IMR-90 (cell line): ENCODE data around the gene IQSEC1. TPM values are rescaled to one million over a fixed set of nuclear protein-coding genes. Genes with fewer than 3 reads are reported as not detected.

Experiments used
- ATAC-seq: fragments of 200-7000 bp; cut with Tn5 transposase; 2 replicates; pipeline ENCODE4 v1.9.1; 2020; ENCODE audit warnings: low read depth, mild to moderate bottlenecking, moderate library complexity
- BruUV-seq: library from RNA; stranded (reverse); fragments of 400-500 nt; replicated peaks from 2 replicates; lab custom pipeline; 2021; lab: Mats Ljungman, UMichigan
- CTCF ChIA-PET: fragments of 300-600 bp; formaldehyde crosslinking; extraction: SDS; loops from one replicate; lab custom pipeline; 2021; ENCODE audit warnings: antibody characterized with exemption; lab: Yijun Ruan, JAX
- POLR2A ChIA-PET: fragments of 300-600 bp; sonication (Branson Sonifier 250); formaldehyde crosslinking; loops from one replicate; lab custom pipeline; 2022; ENCODE audit warnings: antibody characterized with exemption; ENCODE audit not compliant: unreplicated experiment; lab: Charles Lee
- DNase-seq: peaks from one replicate; pipeline ENCODE4 v3.0.0; 2013
- H2AFZ ChIP-seq: replicated peaks from 2 replicates; pipeline ENCODE3; 2013; ENCODE audit warnings: low read length, mild to moderate bottlenecking; ENCODE audit not compliant: poor library complexity
- H2AK5ac ChIP-seq: 2 replicates; pipeline ENCODE4 v1.6.1; 2013; ENCODE audit warnings: low read depth, low read length, inconsistent platforms
- H2AK9ac ChIP-seq: replicated peaks from 2 replicates; pipeline ENCODE3; 2013; ENCODE audit warnings: mild to moderate bottlenecking, low read depth, low read length, moderate library complexity; ENCODE audit not compliant: poor library complexity
- H2BK120ac ChIP-seq: 2 replicates; pipeline ENCODE4 v1.6.1; 2013; ENCODE audit warnings: low read depth, low read length, inconsistent platforms
- H2BK15ac ChIP-seq: 3 replicates; pipeline ENCODE4 v1.6.1; 2013; ENCODE audit warnings: low read depth, low read length, inconsistent platforms
- H2BK20ac ChIP-seq: 2 replicates; pipeline ENCODE4 v1.6.1; 2013; ENCODE audit warnings: low read depth, mild to moderate bottlenecking, inconsistent platforms, low read length, moderate library complexity
- H2BK5ac ChIP-seq: 2 replicates; pipeline ENCODE4 v1.6.1; 2013; ENCODE audit warnings: mild to moderate bottlenecking, low read depth, low read length, inconsistent platforms; ENCODE audit not compliant: poor library complexity, severe bottlenecking
- H3K14ac ChIP-seq: replicated peaks from 2 replicates; pipeline ENCODE4 v1.6.1; 2013; ENCODE audit warnings: low read depth, low read length, inconsistent platforms
- H3K18ac ChIP-seq: 2 replicates; pipeline ENCODE4 v1.6.1; 2013; ENCODE audit warnings: low read depth, low read length, control low read depth
- H3K23ac ChIP-seq: 2 replicates; pipeline ENCODE4 v1.6.1; 2013; ENCODE audit warnings: low read depth, low read length, inconsistent platforms
- H3K27ac ChIP-seq: 2 replicates; pipeline ENCODE4 v1.5.1; 2013; ENCODE audit warnings: mild to moderate bottlenecking, control low read depth, low read length; ENCODE audit not compliant: insufficient read depth
- H3K27me3 ChIP-seq: 2 replicates; pipeline ENCODE4 v1.6.1; 2013; ENCODE audit warnings: low read length; ENCODE audit not compliant: control insufficient read depth, insufficient read depth
- H3K36me3 ChIP-seq: 2 replicates; pipeline ENCODE4 v1.6.1; 2013; ENCODE audit warnings: low read length, mixed read lengths; ENCODE audit not compliant: control insufficient read depth, insufficient read depth
- H3K4ac ChIP-seq: 2 replicates; pipeline ENCODE4 v1.6.1; 2013; ENCODE audit warnings: low read depth, low read length, inconsistent platforms
- H3K4me1 ChIP-seq: 2 replicates; pipeline ENCODE4 v1.6.1; 2013; ENCODE audit warnings: low read length, mixed read lengths; ENCODE audit not compliant: control insufficient read depth, insufficient read depth
- H3K4me2 ChIP-seq: 2 replicates; pipeline ENCODE4 v1.6.1; 2013; ENCODE audit warnings: low read depth, mild to moderate bottlenecking, control low read depth, low read length, moderate library complexity
- H3K4me3 ChIP-seq: 2 replicates; pipeline ENCODE4 v1.5.1; 2013; ENCODE audit warnings: low read depth, mild to moderate bottlenecking, control low read depth, low read length, moderate library complexity; ENCODE audit not compliant: insufficient read depth
- H3K56ac ChIP-seq: 2 replicates; pipeline ENCODE4 v1.6.1; 2013; ENCODE audit warnings: low read length, inconsistent platforms; ENCODE audit not compliant: insufficient read depth; ENCODE audit errors: extremely low read depth
- H3K79me1 ChIP-seq, 2 experiments: 2 replicates each; pipeline ENCODE4 v1.6.1; 2013; ENCODE audit warnings: low read length in 2 of 2, inconsistent platforms in 1 of 2, low read depth in 1 of 2
- H3K9ac ChIP-seq: 2 replicates; pipeline ENCODE4 v1.6.1; 2013; ENCODE audit warnings: low read depth, low read length, control low read depth
- H3K9me1 ChIP-seq: 2 replicates; pipeline ENCODE4 v1.6.1; 2013; ENCODE audit warnings: low read length, inconsistent platforms; ENCODE audit not compliant: insufficient read depth
- H3K9me3 ChIP-seq: 2 replicates; pipeline ENCODE4 v1.6.1; 2013; ENCODE audit warnings: low read length; ENCODE audit not compliant: control insufficient read depth, insufficient read depth
- H4K20me1 ChIP-seq: 2 replicates; pipeline ENCODE4 v1.6.1; 2013; ENCODE audit warnings: low read length, inconsistent platforms; ENCODE audit not compliant: insufficient read depth
- H4K5ac ChIP-seq: 2 replicates; pipeline ENCODE4 v1.6.1; 2013; ENCODE audit warnings: mild to moderate bottlenecking, low read depth, low read length, control low read depth
- H4K8ac ChIP-seq, 2 experiments: 2 replicates each; pipeline ENCODE4 v1.6.1; 2013; ENCODE audit warnings: low read depth in 2 of 2, low read length in 2 of 2, control low read depth in 1 of 2, inconsistent platforms in 1 of 2
- H4K91ac ChIP-seq: 2 replicates; pipeline ENCODE4 v1.6.1; 2013; ENCODE audit warnings: low read depth, low read length, inconsistent platforms; ENCODE audit not compliant: insufficient read depth
- BHLHE40 ChIP-seq: fragments of 150-350 bp; IDR thresholded peaks from 2 replicates; pipeline ENCODE4 v1.6.1; 2016; ENCODE audit warnings: mild to moderate bottlenecking, low read depth, low read length
- CEBPB ChIP-seq: IDR thresholded peaks from 2 replicates; pipeline ENCODE4 v1.6.1; 2012; ENCODE audit warnings: low read depth, low read length, improper control_type of control experiment
- CHD1 ChIP-seq: IDR thresholded peaks from 2 replicates; pipeline ENCODE4 v1.6.1; 2012; ENCODE audit warnings: low read depth, low read length, improper control_type of control experiment
- FOS ChIP-seq: fragments of 150-350 bp; IDR thresholded peaks from 2 replicates; pipeline ENCODE4 v1.6.1; 2016; ENCODE audit warnings: low read depth, low read length
- MAFK ChIP-seq: IDR thresholded peaks from 2 replicates; pipeline ENCODE4 v1.6.1; 2012; ENCODE audit warnings: low read depth, low read length, improper control_type of control experiment
- MXI1 ChIP-seq: IDR thresholded peaks from 2 replicates; pipeline ENCODE4 v1.6.1; 2012; ENCODE audit warnings: low read depth, mild to moderate bottlenecking, low read length, moderate library complexity, borderline replicate concordance
- NFE2L2 ChIP-seq: fragments of 150-350 bp; IDR thresholded peaks from 2 replicates; pipeline ENCODE4 v1.6.1; 2016; ENCODE audit warnings: low read depth, mild to moderate bottlenecking, low read length
- POLR2A ChIP-seq: IDR thresholded peaks from 2 replicates; pipeline ENCODE4 v1.6.1; 2012; ENCODE audit warnings: mild to moderate bottlenecking, low read depth, low read length
- RAD21 ChIP-seq: IDR thresholded peaks from 2 replicates; pipeline ENCODE4 v1.6.1; 2012; ENCODE audit warnings: low read length, improper control_type of control experiment
- RCOR1 ChIP-seq: IDR thresholded peaks from 2 replicates; pipeline ENCODE4 v1.6.1; 2012; ENCODE audit warnings: mild to moderate bottlenecking, low read length, improper control_type of control experiment; ENCODE audit not compliant: insufficient replicate concordance
- RFX5 ChIP-seq: IDR thresholded peaks from 2 replicates; pipeline ENCODE4 v1.8.0; 2012; ENCODE audit warnings: low read depth, mild to moderate bottlenecking, low read length, moderate library complexity
- SMC3 ChIP-seq: fragments of 150-350 bp; IDR thresholded peaks from 2 replicates; pipeline ENCODE4 v1.6.1; 2016; ENCODE audit warnings: low read depth, mild to moderate bottlenecking, antibody characterized with exemption, low read length, moderate library complexity
- WGBS, 2 experiments: methylation state at CpG; one replicate each; pipeline versions ENCODE4 v1.1.5 to v1.1.7; 2013; ENCODE audit warnings: missing lambda C conversion rate in 2 of 2; ENCODE audit not compliant: insufficient read length in 1 of 2; ENCODE audit errors: extremely low coverage in 2 of 2; 5-methylcytosine and 5-hydroxymethylcytosine counted together
- dilution Hi-C: fragments of 300-500 bp; cut with HindIII; formaldehyde crosslinking; loops from one replicate; pipeline ENCODE4 v1.14.3; 2018; ENCODE audit warnings: low sequenced_read_pairs; ENCODE audit not compliant: unreplicated experiment
- in situ Hi-C: fragments of 300-500 bp; cut with MboI; formaldehyde crosslinking; loops from 3 replicates; pipeline ENCODE4 v1.14.3; 2019; ENCODE audit warnings: low sequenced_read_pairs, inconsistent platforms, mixed read lengths
- intact Hi-C: fragments of 100-400 bp; cut with micrococcal nuclease; formaldehyde crosslinking; loops from 2 replicates; pipeline ENCODE4 v1.10.0; 2022
- polyA plus RNA-seq, 3 experiments: library from polyadenylated mRNA; depleted of rRNA; stranded (reverse); fragments of >200 nt; gene quantifications; 2 replicates each; pipeline ENCODE4 v1.2.3, GENCODE V29; 2012; ENCODE audit warnings: low replicate concordance in 1 of 3
- total RNA-seq: library from RNA; depleted of rRNA; stranded (reverse); fragments of >200 nt; gene quantifications from 2 replicates; pipeline ENCODE4 v1.2.3, GENCODE V29; 2012
- TF ChIP-seq, protein P1 (sequence below): fragments of 150-350 bp; IDR thresholded peaks from 2 replicates; pipeline ENCODE4 v1.6.1; 2016; ENCODE audit warnings: low read depth, mild to moderate bottlenecking, low read length, moderate library complexity, borderline replicate concordance
- TF ChIP-seq, protein P2 (sequence below): conservative IDR thresholded peaks from 2 replicates; pipeline ENCODE4 v1.5.1; 2012; ENCODE audit warnings: mild to moderate bottlenecking, low read depth, low read length, improper control_type of control experiment

IQSEC1 gene
- total and polyA plus RNA-seq, 2 of the 4 experiments (the other 2 are of a cell fraction) = 5.9 to 11.9 TPM

- CTCF ChIA-PET = no interaction called here
- TF ChIP-seq RCOR1 = no peak
- TF ChIP-seq, protein P1, sequence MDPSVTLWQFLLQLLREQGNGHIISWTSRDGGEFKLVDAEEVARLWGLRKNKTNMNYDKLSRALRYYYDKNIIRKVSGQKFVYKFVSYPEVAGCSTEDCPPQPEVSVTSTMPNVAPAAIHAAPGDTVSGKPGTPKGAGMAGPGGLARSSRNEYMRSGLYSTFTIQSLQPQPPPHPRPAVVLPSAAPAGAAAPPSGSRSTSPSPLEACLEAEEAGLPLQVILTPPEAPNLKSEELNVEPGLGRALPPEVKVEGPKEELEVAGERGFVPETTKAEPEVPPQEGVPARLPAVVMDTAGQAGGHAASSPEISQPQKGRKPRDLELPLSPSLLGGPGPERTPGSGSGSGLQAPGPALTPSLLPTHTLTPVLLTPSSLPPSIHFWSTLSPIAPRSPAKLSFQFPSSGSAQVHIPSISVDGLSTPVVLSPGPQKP = no peak
- TF ChIP-seq, protein P2, sequence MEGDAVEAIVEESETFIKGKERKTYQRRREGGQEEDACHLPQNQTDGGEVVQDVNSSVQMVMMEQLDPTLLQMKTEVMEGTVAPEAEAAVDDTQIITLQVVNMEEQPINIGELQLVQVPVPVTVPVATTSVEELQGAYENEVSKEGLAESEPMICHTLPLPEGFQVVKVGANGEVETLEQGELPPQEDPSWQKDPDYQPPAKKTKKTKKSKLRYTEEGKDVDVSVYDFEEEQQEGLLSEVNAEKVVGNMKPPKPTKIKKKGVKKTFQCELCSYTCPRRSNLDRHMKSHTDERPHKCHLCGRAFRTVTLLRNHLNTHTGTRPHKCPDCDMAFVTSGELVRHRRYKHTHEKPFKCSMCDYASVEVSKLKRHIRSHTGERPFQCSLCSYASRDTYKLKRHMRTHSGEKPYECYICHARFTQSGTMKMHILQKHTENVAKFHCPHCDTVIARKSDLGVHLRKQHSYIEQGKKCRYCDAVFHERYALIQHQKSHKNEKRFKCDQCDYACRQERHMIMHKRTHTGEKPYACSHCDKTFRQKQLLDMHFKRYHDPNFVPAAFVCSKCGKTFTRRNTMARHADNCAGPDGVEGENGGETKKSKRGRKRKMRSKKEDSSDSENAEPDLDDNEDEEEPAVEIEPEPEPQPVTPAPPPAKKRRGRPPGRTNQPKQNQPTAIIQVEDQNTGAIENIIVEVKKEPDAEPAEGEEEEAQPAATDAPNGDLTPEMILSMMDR = no peak
- TF ChIP-seq POLR2A = no peak
- no peak for TF ChIP-seq RFX5
- TF ChIP-seq CHD1 = no peak
- TF ChIP-seq RAD21 = no peak
- no peak for TF ChIP-seq FOS
- no peak for TF ChIP-seq SMC3
- TF ChIP-seq MAFK = no peak
- no peak for TF ChIP-seq BHLHE40
- TF ChIP-seq NFE2L2 = no peak
- TF ChIP-seq MXI1 = no peak
- no peak for TF ChIP-seq CEBPB
- H2BK20ac ChIP-seq = no peak overlapping the region
- no peak overlapping the region for H3K4ac ChIP-seq
- no peak overlapping the region for H3K4me2 ChIP-seq
- no peak overlapping the region for H2BK15ac ChIP-seq
- H2BK120ac ChIP-seq = no peak overlapping the region
- H2AFZ ChIP-seq = no peak overlapping the region
- no peaks in the 10 kb centered on the region for H3K79me1 ChIP-seq
- peaks cover 10% of the 10 kb centered on the region for H3K27me3 ChIP-seq
- in situ Hi-C loops = no loop called here
- dilution Hi-C loops = no loop called here
- ATAC-seq (no peak), DNase-seq (no peak)
- no peaks in the 10 kb centered on the region for H3K9me3 ChIP-seq
- H3K23ac ChIP-seq = no peak overlapping the region
- no peak overlapping the region for H4K5ac ChIP-seq
- no peaks in the 10 kb centered on the region for H4K20me1 ChIP-seq
- H4K8ac ChIP-seq = no peak overlapping the region
- WGBS, 2 experiments = 69% methylated on average over 12 of the region's 16 CpGs; no CpG with 5 or more reads in 1 of the 2 experiments
- H3K4me3 ChIP-seq = no peak overlapping the region
- POLR2A ChIA-PET = no interaction called here
- no peak overlapping the region for H2AK9ac ChIP-seq
- H3K14ac ChIP-seq = no peak overlapping the region
- H4K91ac ChIP-seq = no peak overlapping the region
- H3K9ac ChIP-seq = no peak overlapping the region
- no peak overlapping the region for H3K27ac ChIP-seq
- no peak overlapping the region for H2BK5ac ChIP-seq
- intact Hi-C loops = no loop called here
- H3K9me1 ChIP-seq = no peaks in the 10 kb centered on the region
- BruUV-seq = no TSS peak
- no peak overlapping the region for H3K56ac ChIP-seq
- no peak overlapping the region for H3K18ac ChIP-seq
- no peaks in the 10 kb centered on the region for H3K36me3 ChIP-seq
- no peaks in the 10 kb centered on the region for H3K4me1 ChIP-seq
- H2AK5ac ChIP-seq = no peak overlapping the region
Measured at GRCh38 chr3:13120928-13121552, 47.8 kb upstream of the IQSEC1 start.
